HCT116 (cell line): ENCODE measurements around the gene FADD. TPM values are rescaled to one million over a fixed set of nuclear protein-coding genes. Genes with fewer than 3 reads are reported as not detected.

Experiments used
- ATAC-seq: fragments of 200-7000 bp; cut with Tn5 transposase; 2 replicates; pipeline ENCODE4 v1.9.1; 2020; ENCODE audit warnings: mild to moderate bottlenecking, moderate library complexity
- BruUV-seq: library from RNA; stranded (reverse); fragments of 400-500 nt; replicated peaks from 2 replicates; lab custom pipeline; 2021; lab: Mats Ljungman, UMichigan
- CTCF ChIA-PET: fragments of 300-600 bp; sonication (Branson Sonifier 250); formaldehyde crosslinking; loops from one replicate; lab custom pipeline; 2021; ENCODE audit warnings: antibody characterized with exemption; lab: Charles Lee
- POLR2A ChIA-PET: fragments of 300-600, 350-600 bp; sonication (Branson Sonifier 250); formaldehyde crosslinking; loops from one replicate; lab custom pipeline; 2021; ENCODE audit warnings: antibody characterized with exemption; lab: Charles Lee
- RAD21 ChIA-PET, 2 experiments: fragments of 300-600 bp; sonication (Branson Sonifier 250); formaldehyde crosslinking; loops; one replicate each; lab custom pipeline; 2023; ENCODE audit warnings: low total read pairs in 2 of 2; ENCODE audit not compliant: uncharacterized antibody in 2 of 2, unreplicated experiment in 2 of 2, low non-redundant PET in 1 of 2; lab: Charles Lee
- DNase-seq: peaks from one replicate; pipeline ENCODE4 v3.0.0-alpha.2; 2010; ENCODE audit warnings: low read depth, low spot score
- H2AFZ ChIP-seq: fragments of 200-600 bp; shearing (Covaris generic), sonication (generic); 2 replicates; pipeline ENCODE4 v1.6.1; 2017; ENCODE audit warnings: low read depth, mixed run types, mixed read lengths, antibody characterized with exemption, low read length; ENCODE audit not compliant: poor library complexity, severe bottlenecking
- H3K27ac ChIP-seq: 2 replicates; pipeline ENCODE4 v1.5.1; 2012; ENCODE audit warnings: low read depth, low read length
- H3K27me3 ChIP-seq: fragments of 200-600 bp; sonication (generic); 2 replicates; pipeline ENCODE4 v1.6.1; 2016; ENCODE audit warnings: mixed run types, low read length, mixed read lengths; ENCODE audit not compliant: insufficient read depth
- H3K36me3 ChIP-seq, 2 experiments: fragments of 200-500 bp in 1 of 2; fragments of 200-600 bp in 1 of 2; sonication (Bioruptor generic) in 1 of 2; sonication (generic) in 1 of 2; 2 replicates each; pipeline versions ENCODE4 v1.5.1 to v1.6.1; 2014 to 2016; ENCODE audit warnings: low read length in 2 of 2, inconsistent platforms in 1 of 2, mixed read lengths in 1 of 2, mixed run types in 1 of 2; ENCODE audit not compliant: insufficient read depth in 2 of 2, control insufficient read depth in 1 of 2
- H3K4me1 ChIP-seq, 2 experiments: fragments of 200-600 bp in 1 of 2; sonication (generic) in 1 of 2; 2 replicates each; pipeline versions ENCODE4 v1.5.1 to v1.6.1; 2012 to 2017; ENCODE audit warnings: low read length in 2 of 2, inconsistent platforms in 1 of 2, mild to moderate bottlenecking in 1 of 2, mixed read lengths in 1 of 2, mixed run types in 1 of 2, moderate library complexity in 1 of 2; ENCODE audit not compliant: insufficient read depth in 2 of 2, control insufficient read depth in 1 of 2
- H3K4me2 ChIP-seq: fragments of 200-600 bp; sonication (generic); 2 replicates; pipeline ENCODE4 v1.6.1; 2017; ENCODE audit warnings: mixed run types, low read length, mixed read lengths
- H3K4me3 ChIP-seq, 2 experiments: fragments of 200-600 bp in 1 of 2; sonication (generic) in 1 of 2; replicated peaks in 1 of 2; 2 replicates each; pipeline ENCODE4 v1.5.1; 2011 to 2016; ENCODE audit warnings: low read length in 2 of 2, control low read depth in 1 of 2, low read depth in 1 of 2, mild to moderate bottlenecking in 1 of 2, mixed read lengths in 1 of 2, mixed run types in 1 of 2
- H3K79me2 ChIP-seq: fragments of 200-600 bp; sonication (generic); 2 replicates; pipeline ENCODE4 v1.6.1; 2017; ENCODE audit warnings: mild to moderate bottlenecking, mixed run types, low read length, moderate library complexity, mixed read lengths; ENCODE audit not compliant: insufficient read depth
- H3K9ac ChIP-seq: fragments of 200-600 bp; sonication (generic); 2 replicates; pipeline ENCODE4 v1.6.1; 2016; ENCODE audit warnings: low read length, mixed read lengths
- H3K9me2 ChIP-seq: fragments of 200-600 bp; sonication (generic), shearing (Covaris generic); 2 replicates; pipeline ENCODE4 v1.6.1; 2017; ENCODE audit warnings: mixed run types, mild to moderate bottlenecking, moderate library complexity; ENCODE audit not compliant: insufficient read depth
- H3K9me3 ChIP-seq, 2 experiments: fragments of 200-500 bp in 1 of 2; fragments of 200-600 bp in 1 of 2; sonication (Bioruptor generic) in 1 of 2; sonication (generic) in 1 of 2; 2 replicates each; pipeline ENCODE4 v1.6.1; 2014 to 2017; ENCODE audit warnings: low read length in 2 of 2, mixed read lengths in 2 of 2, inconsistent platforms in 1 of 2, low read depth in 1 of 2, mild to moderate bottlenecking in 1 of 2, mixed run types in 1 of 2, moderate library complexity in 1 of 2; ENCODE audit not compliant: control insufficient read depth in 1 of 2, insufficient read depth in 1 of 2
- H4K20me1 ChIP-seq: fragments of 200-600 bp; sonication (generic), shearing (Covaris generic); 2 replicates; pipeline ENCODE4 v1.6.1; 2017; ENCODE audit warnings: mixed run types, mild to moderate bottlenecking, moderate library complexity; ENCODE audit not compliant: insufficient read depth
- ATF3 ChIP-seq: IDR thresholded peaks from 2 replicates; pipeline ENCODE4 v1.6.1; 2012
- CTCF ChIP-seq, 3 experiments: fragments of 200-600 bp in 1 of 3; sonication (generic) in 1 of 3; IDR thresholded peaks in 2 of 3; conservative IDR thresholded peaks in 1 of 3; 2 replicates each; pipeline ENCODE4 v1.5.1; 2012 to 2017; ENCODE audit warnings: low read depth in 2 of 3, low read length in 2 of 3, antibody characterized with exemption in 1 of 3, borderline replicate concordance in 1 of 3, control low read depth in 1 of 3, mild to moderate bottlenecking in 1 of 3, mixed read lengths in 1 of 3, mixed run types in 1 of 3, moderate library complexity in 1 of 3; ENCODE audit not compliant: insufficient read depth in 1 of 3
- EZH2 ChIP-seq: fragments of 200-600 bp; sonication (generic); IDR thresholded peaks from 2 replicates; pipeline ENCODE4 v1.6.1; 2017; ENCODE audit warnings: antibody characterized with exemption, mixed run types
- EZH2phosphoT487 ChIP-seq: fragments of 200-600 bp; IDR thresholded peaks from 2 replicates; pipeline ENCODE4 v1.6.1; 2018; ENCODE audit warnings: antibody characterized with exemption, borderline replicate concordance
- POLR2AphosphoS5 ChIP-seq: IDR thresholded peaks from 2 replicates; pipeline ENCODE4 v1.6.1; 2011; ENCODE audit warnings: mild to moderate bottlenecking, low read depth, low read length, moderate library complexity
- RAD21 ChIP-seq: IDR thresholded peaks from 2 replicates; pipeline ENCODE4 v1.6.1; 2012; ENCODE audit warnings: low read depth, mild to moderate bottlenecking
- ZFX ChIP-seq: fragments of 450-650 bp; IDR thresholded peaks from 2 replicates; pipeline ENCODE4 v1.6.1; 2017
- intact Hi-C: fragments of 100-400 bp; cut with micrococcal nuclease; formaldehyde crosslinking; loops from 2 replicates; pipeline ENCODE4 v1.10.0; 2022
- total RNA-seq: library from RNA; stranded (reverse); gene quantifications from one replicate; pipeline ENCODE4 v1.2.1, GENCODE V29; 2021; ENCODE audit not compliant: unreplicated experiment

The FADD gene
- total RNA-seq, 1 experiment from 2014 or later: 26.7 TPM

- Histone ChIP-seq H3K4me3 (no peak overlapping the region), H3K9me3 (no peaks in the 10 kb centered on the region), H3K27ac (no peak overlapping the region), H3K9ac (no peak overlapping the region), H3K9me2 (no peaks in the 10 kb centered on the region), H3K36me3 (no peaks in the 10 kb centered on the region; a peak in 1 of 4 replicates), H3K79me2 (no peaks in the 10 kb centered on the region), H3K4me2 (no peak overlapping the region), H3K4me1 (no peaks in the 10 kb centered on the region), H3K27me3 (no peaks in the 10 kb centered on the region), H2AFZ (no peak overlapping the region), H4K20me1 (no peaks in the 10 kb centered on the region)
- intact Hi-C loops: no loop called here
- no TSS peak for BruUV-seq
- ChIA-PET POLR2A (no interaction called here), RAD21 (no interaction called here), CTCF (no interaction called here)
- ATAC-seq (no peak), DNase-seq (no peak)
- TF ChIP-seq POLR2AphosphoS5 (no peak), RAD21 (no peak), ATF3 (no peak), ZFX (no peak), EZH2phosphoT487 (no peak), EZH2 (no peak), CTCF (IDR thresholded peaks at IDR 0.05 in 2 of 3, conservative IDR thresholded peaks at IDR 0.05 in 1 of 3; ENCODE audit: borderline replicate concordance in 1 of 3, insufficient read depth in 1 of 3, low read depth in 2 of 3, low read length in 2 of 3) (no peak)
These were observed 18.7 kb upstream of the FADD start for GRCh38 chr11:70184396-70184795.
